GM12873 (cell line): Measurements from ENCODE around the gene AACS.

Source experiments
- TF ChIP-seq, protein P1 (sequence below): IDR thresholded peaks from 2 replicates; pipeline ENCODE4 v1.5.1; 2012; ENCODE audit warnings: low read depth, mild to moderate bottlenecking, moderate library complexity, low read length, control low read depth; ENCODE audit not compliant: insufficient read depth; ENCODE audit errors: missing control alignments

AACS gene

DNA sequence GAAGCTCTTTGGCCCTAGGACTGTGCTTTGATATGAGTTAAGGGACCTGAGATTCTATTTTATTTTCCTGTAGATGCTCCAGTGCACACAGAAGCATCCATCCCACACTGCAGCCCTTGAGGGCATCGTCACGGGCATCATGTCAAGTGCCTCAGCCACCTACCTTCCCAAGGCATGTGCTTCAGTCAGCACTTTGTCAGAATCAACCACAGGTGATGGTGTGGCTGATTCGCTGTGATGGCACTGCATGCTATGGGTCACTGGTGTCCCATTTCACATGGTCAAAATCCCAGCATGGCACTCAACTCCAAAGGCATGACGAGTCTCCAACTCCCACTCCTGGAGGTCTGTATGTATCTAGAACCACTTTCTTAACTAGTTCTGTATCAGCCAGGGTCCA is 100.8 kb downstream of the AACS start:
- TF ChIP-seq, protein P1, sequence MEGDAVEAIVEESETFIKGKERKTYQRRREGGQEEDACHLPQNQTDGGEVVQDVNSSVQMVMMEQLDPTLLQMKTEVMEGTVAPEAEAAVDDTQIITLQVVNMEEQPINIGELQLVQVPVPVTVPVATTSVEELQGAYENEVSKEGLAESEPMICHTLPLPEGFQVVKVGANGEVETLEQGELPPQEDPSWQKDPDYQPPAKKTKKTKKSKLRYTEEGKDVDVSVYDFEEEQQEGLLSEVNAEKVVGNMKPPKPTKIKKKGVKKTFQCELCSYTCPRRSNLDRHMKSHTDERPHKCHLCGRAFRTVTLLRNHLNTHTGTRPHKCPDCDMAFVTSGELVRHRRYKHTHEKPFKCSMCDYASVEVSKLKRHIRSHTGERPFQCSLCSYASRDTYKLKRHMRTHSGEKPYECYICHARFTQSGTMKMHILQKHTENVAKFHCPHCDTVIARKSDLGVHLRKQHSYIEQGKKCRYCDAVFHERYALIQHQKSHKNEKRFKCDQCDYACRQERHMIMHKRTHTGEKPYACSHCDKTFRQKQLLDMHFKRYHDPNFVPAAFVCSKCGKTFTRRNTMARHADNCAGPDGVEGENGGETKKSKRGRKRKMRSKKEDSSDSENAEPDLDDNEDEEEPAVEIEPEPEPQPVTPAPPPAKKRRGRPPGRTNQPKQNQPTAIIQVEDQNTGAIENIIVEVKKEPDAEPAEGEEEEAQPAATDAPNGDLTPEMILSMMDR = no peak

DNA sequence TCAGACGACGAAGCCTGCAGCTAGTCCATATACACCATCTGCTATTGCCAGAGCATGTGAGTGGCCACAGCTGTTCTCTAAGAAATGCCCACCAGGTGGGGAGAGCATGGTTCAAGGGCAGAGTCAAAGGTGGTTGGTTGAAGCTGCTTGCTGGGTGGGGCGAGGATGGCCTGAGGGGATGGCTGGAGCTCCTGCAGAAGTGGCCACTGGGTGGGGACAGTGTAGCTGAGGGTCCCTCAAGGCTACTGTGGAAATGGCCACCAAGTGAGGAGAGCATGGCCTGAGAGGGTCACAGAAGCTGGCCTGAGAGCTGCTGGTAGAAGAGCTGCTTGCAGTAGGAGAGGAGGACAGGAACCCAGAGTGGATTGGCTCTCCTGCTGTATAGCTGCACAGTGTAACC is 102.4 kb downstream of the AACS start:
- TF ChIP-seq, protein P1 = no peak

DNA sequence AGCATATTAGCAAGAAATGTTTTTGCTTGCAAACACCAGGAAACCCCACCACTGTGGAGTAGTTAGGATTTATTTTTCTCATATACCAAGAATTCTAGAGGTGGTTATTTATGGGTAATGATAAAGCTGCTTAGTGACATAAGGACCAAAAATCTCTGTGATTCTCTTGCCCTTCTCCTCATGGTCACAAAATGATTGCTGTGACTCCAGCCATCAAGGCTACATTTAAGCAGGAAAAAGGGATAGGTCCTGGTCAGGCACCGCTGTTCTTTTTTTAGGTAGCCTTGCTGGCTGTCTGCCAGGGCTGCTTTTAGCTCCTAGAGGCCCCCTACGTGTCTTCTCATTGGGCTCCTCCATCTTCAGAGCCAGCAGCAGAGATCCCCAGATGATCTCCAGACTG is 104.2 kb downstream of the AACS start:
- TF ChIP-seq, protein P1 = no peak

DNA sequence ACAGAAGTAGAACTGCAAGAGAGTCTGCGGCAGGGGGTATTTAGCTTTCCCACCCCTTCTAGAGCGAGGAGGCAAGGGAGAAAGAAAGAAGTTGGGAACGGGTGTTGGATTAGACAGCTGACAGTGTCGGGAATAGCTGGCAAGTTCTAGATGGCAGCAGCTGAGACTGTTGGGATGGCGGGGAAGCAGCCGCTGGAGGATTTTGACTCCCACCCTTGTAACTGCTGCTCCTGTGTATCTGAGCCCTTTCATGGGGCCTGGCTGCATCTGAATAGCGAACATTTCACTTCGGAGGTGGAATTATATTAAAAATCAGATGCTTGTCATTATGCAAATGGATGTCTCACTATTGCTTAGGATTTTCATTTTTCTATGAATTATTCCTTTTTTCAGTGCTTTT is 104.6 kb downstream of the AACS start:
- TF ChIP-seq, protein P1 = no peak

DNA sequence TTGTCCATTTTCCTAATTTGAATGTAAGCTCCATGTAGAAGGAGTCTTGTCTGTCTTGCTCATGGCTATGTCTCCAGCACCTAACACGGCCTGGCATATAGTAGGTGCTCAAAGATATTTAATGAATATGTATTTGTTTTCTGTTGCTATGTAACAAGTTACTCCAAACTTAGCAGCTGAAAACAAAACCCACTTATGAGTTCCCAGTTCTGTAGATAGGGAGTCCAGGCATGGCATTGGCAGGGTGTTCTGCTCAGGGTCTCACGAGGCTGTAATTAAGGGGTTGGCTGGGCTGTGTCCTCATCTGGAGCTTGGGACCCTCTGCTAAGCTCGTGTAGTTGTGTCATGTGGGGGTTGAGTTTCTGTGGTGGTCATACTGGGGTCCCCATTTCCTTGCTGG is 106.0 kb downstream of the AACS start:
- TF ChIP-seq, protein P1 = no peak

DNA sequence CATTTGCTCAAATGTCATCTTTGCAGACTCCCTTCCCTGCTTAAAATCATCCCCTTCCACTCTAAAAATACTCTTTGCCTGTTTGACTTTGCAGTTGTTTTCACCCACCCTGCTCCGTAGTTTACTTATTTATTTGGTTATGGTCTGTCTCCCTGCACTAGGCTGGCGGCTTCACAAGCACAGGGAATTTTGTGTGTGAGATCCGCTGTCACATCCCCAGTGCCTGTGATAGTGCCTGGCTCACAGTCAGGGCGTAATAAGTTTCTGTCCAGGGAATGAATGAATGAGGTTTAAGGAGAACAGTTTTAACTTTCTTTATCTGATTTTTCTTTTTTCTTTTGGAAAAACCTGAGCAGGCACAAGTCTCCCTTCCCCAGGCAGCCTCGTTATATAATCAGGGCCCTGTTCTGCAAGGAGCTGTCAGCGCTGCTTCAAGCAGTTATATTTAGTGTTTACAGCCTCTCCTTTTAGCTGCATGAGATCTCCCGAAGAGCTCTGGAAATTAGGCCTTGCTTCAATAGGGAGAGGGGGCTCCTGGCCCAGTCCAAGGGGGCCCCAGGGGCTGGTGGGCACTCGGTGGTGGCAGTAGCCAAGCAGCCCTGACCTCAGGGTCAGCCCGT is 107.1 kb downstream of the AACS start:
- TF ChIP-seq, protein P1 = no peak

DNA sequence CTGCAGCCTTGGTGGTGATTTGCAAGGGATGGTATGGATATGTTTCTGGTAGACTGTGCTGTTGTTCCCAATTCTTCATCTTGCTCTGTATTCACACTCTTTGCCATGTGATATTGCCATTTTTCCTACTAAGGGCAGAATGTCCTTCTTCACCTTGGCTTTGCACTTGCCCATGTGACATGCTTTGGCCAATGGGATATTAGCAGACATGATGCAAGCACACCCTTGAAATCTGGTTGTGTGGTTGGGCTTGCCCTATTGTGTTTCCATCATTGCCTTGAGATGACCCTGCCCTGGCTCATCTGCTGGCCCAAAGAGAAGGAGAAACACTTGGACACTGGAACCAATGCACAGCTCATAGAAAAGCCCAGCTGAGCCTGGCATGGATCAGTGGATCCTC is 110.3 kb downstream of the AACS start:
- TF ChIP-seq, protein P1 = no peak

DNA sequence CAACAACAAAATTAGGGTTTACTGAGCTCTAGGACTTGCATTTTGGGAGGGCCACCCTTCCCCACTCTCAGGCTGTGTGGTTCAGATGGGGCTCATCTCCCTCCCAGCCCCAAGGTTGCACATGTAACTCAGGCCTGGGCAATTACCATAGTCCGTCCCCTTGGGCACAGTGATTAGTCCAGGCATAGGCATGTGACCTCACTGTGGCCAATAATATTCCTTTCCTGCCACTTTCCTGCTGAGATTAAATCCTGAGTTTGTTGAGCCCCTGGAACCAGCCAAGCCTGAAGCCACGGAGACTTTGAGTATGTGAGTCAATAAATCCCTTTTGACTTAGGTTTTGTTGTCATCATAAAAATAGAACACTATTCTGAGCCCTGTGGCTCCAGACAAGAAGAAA is 113.0 kb downstream of the AACS start:
- TF ChIP-seq, protein P1 = no peak
